NCI-H2107 treated with DMSO at 0.1 percent for 48 hours (cell line): Measurements from ENCODE around the gene TRMT2B.
"Not testable (repeated sequence)": the region's sequence is repeated elsewhere in the genome, so short reads cannot be mapped to it uniquely, and the experiment has no call there.

Source experiments
- DNase-seq: peaks from one replicate; lab custom pipeline; 2025; ENCODE audit not compliant: unreplicated experiment; lab: John Stamatoyannopoulos, UW

Gene TRMT2B

GRCh38 chrX:101012031-101012430 lies 39.9 kb downstream of the TRMT2B start:
- not testable (repeated sequence) for DNase-seq

- no peak for DNase-seq
These were observed 42.8 kb downstream of the TRMT2B start for GRCh38 chrX:101009090-101009489.

- DNase-seq, result no peak
These were observed 52.5 kb downstream of the TRMT2B start for GRCh38 chrX:100999451-100999850.

GRCh38 chrX:100995469-100995868 lies 56.4 kb downstream of the TRMT2B start:
- DNase-seq, result no peak

GRCh38 chrX:100994352-100995281 lies 57.3 kb downstream of the TRMT2B start:
- DNase-seq, result no peak

- no peak for DNase-seq
These were observed 61.8 kb downstream of the TRMT2B start for GRCh38 chrX:100990139-100990538.

- no peak for DNase-seq
These were observed 67.1 kb downstream of the TRMT2B start for GRCh38 chrX:100984818-100985217.

GRCh38 chrX:100981498-100981845 lies 70.4 kb downstream of the TRMT2B start:
- DNase-seq, result not testable (repeated sequence)

GRCh38 chrX:100980608-100981497 lies 71.1 kb downstream of the TRMT2B start:
- no peak for DNase-seq

GRCh38 chrX:100979881-100980607 lies 71.9 kb downstream of the TRMT2B start:
- DNase-seq, result no peak

- no peak for DNase-seq
These were observed 75.7 kb downstream of the TRMT2B start for GRCh38 chrX:100976211-100976610.

- no peak for DNase-seq
These were observed 76.7 kb downstream of the TRMT2B start for GRCh38 chrX:100975212-100975611.

GRCh38 chrX:100973411-100973810 lies 78.5 kb downstream of the TRMT2B start:
- DNase-seq, result no peak

GRCh38 chrX:100969936-100970335 lies 82.0 kb downstream of the TRMT2B start:
- DNase-seq, result no peak

- no peak for DNase-seq
These were observed 82.5 kb downstream of the TRMT2B start, which contains the start of gene ARL13A for GRCh38 chrX:100969408-100969807. TSS of gene ARL13A (plus strand) at chrX:100969708. CDS start at chrX:100973690, 3,982 bp downstream.

- no peak for DNase-seq
These were observed 87.5 kb downstream of the TRMT2B start for GRCh38 chrX:100964362-100964761.

GRCh38 chrX:100962811-100963210 lies 89.1 kb downstream of the TRMT2B start:
- no peak for DNase-seq
